ENCODE measurements around the gene SPIRE1.
A peak's percentile ranks its signal among the peaks of the same experiment; 100 is the strongest.

The SPIRE1 gene

DNA sequence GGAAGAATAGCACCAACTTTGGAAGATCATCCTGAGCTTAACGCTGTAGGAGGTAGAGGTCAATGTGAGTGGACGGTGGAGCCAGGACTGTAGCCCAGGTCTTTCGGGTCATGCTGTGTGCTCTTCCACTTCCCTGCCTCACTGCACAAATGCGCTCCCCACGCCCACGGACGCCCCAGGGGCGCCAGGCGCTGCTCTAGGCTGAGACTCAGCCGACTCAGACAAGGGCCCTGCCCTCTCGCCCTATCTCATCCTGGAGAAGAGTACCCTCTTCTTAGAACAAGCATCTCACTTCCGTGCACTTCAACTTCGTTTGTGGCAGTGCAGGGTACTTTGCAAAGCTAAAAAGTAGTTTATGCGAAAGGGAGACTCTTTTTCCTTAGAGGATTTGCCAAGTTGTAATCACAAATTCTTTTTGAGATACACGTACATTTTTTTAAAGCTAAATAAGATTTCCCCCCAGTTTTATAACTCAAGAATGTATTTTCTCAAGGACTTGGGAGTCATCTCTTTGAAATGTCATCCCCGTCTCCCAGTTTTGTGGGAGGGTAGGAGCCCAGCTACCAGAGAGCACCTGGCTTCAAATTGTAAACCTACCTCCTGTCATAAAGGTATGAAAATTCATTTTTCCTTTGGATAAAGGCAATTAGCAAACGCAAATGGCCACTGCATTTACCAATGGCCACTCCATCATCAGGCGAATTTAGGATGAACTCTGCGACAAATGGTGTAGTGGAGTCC is 251.4 kb downstream of the SPIRE1 start:
- H3K36me3 Mint-ChIP-seq, result no peaks in the 10 kb centered on the region
- peak overlapping the region; percentile 85 for H3K4me3 Mint-ChIP-seq
- no peaks in the 10 kb centered on the region for H3K9me3 Mint-ChIP-seq (ENCODE audit: low read depth)
- no peak overlapping the region for H3K27ac Mint-ChIP-seq
- H3K27me3 Mint-ChIP-seq, result peaks cover 20% of the 10 kb centered on the region
- H3K4me1 Mint-ChIP-seq (ENCODE audit: low read depth), result peaks cover 22% of the 10 kb centered on the region

DNA sequence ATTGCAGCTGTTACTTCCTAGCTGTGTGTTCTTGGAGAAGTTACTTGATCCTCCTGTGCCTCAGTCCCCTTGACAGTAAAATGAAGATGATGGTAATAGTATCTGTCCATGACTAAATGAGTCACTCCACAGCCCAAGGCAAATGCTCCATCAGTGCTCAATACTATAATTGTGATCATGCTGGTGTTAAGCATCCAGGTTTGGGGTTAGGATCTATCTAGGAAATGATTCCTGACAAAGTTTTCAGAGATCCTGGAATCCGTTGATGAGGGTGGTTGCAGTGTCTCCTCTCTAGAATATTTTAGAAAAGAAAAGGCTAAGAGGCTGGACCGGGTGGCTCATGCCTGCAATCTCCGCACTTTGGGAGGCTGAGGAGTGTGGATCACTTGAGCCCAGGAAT is 252.8 kb downstream of the SPIRE1 start:
- Mint-ChIP-seq H3K4me1 (ENCODE audit: low read depth) (peaks cover 22% of the 10 kb centered on the region), H3K36me3 (no peaks in the 10 kb centered on the region), H3K9me3 (ENCODE audit: low read depth) (no peaks in the 10 kb centered on the region), H3K27me3 (peaks cover 22% of the 10 kb centered on the region), H3K27ac (no peak overlapping the region), H3K4me3 (no peak overlapping the region)

GRCh38 chr18:12403601-12404506 is 254.1 kb downstream of the SPIRE1 start:
- H3K9me3 Mint-ChIP-seq (ENCODE audit: low read depth), result no peaks in the 10 kb centered on the region
- H3K4me3 Mint-ChIP-seq, result no peak overlapping the region
- H3K4me1 Mint-ChIP-seq (ENCODE audit: low read depth), result peaks cover 21% of the 10 kb centered on the region
- H3K36me3 Mint-ChIP-seq, result no peaks in the 10 kb centered on the region
- no peak overlapping the region for H3K27ac Mint-ChIP-seq
- peaks cover 25% of the 10 kb centered on the region for H3K27me3 Mint-ChIP-seq

DNA sequence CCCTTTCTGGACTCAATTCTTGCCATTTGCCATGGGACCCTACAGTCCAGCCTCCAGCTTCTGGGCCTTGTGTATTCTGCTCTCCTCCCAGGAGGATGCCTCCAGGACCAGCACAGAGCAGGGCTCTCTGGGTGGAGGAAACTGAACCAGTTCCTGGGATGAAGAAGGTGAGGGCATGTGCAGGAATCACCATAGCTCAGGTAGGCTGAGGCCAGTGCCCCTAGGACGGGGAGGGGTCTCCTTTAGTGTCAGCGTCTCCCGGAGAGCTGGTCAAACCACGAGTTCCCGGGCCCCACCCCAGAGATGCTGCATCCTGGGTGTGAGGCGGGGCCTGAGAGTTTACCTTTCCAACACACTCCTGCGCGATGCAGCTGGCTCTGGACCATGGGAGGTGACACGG is 256.0 kb downstream of the SPIRE1 start:
- H3K27ac Mint-ChIP-seq, result no peak overlapping the region
- no peaks in the 10 kb centered on the region for H3K36me3 Mint-ChIP-seq
- peaks cover 10% of the 10 kb centered on the region for H3K4me1 Mint-ChIP-seq (ENCODE audit: low read depth)
- no peak overlapping the region for H3K4me3 Mint-ChIP-seq
- H3K27me3 Mint-ChIP-seq, result peaks cover 32% of the 10 kb centered on the region
- H3K9me3 Mint-ChIP-seq (ENCODE audit: low read depth), result no peaks in the 10 kb centered on the region

DNA sequence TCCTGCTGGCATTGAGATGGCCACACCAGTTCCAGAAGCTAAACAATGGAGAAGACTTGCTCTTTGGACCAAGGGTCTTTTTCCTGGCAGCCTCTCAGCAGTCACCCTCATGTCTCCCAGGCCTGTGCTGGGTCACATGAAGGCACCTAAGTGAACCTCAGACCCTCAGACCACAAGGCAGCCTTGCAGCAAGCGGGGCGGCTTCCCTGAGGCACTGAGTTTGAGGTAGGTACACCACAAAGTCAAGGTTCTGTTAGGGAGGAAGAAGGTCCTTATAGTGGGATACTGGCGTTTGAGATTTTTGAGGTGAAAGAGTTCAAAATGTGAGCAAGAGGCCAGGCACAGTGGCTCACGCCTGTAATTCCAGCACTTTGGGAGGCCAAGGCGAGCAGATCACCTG is 258.7 kb downstream of the SPIRE1 start:
- Mint-ChIP-seq H3K4me1 (ENCODE audit: low read depth) (no peaks in the 10 kb centered on the region), H3K4me3 (no peak overlapping the region), H3K27me3 (peaks cover 30% of the 10 kb centered on the region), H3K36me3 (no peaks in the 10 kb centered on the region), H3K27ac (no peak overlapping the region), H3K9me3 (ENCODE audit: low read depth) (no peaks in the 10 kb centered on the region)

DNA sequence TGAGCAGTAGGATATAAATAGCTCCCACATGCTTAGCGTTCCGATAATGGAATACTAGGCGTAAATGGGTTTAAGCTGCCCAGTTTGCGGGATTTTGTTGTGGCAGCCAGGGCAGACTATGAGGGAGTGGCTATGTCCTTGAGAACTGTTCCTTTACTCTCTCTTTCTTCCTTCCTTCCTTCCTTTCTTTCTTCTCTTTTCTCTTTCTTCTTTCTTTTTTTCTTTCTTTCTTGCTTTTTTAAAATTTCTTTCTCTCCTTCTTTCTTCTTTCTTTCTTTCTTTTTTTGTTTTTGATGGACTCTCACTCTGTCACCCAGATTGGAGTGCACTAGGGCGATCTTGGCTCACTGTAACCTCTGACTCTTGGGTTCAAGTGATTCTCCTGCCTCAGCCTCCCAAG is 259.3 kb downstream of the SPIRE1 start:
- Mint-ChIP-seq H3K4me3 (no peak overlapping the region), H3K27ac (no peak overlapping the region), H3K9me3 (ENCODE audit: low read depth) (no peaks in the 10 kb centered on the region), H3K36me3 (no peaks in the 10 kb centered on the region), H3K4me1 (ENCODE audit: low read depth) (no peaks in the 10 kb centered on the region), H3K27me3 (peaks cover 26% of the 10 kb centered on the region)

GRCh38 chr18:12397793-12398192 is 260.1 kb downstream of the SPIRE1 start:
- Mint-ChIP-seq H3K36me3 (no peaks in the 10 kb centered on the region), H3K27ac (no peak overlapping the region), H3K9me3 (ENCODE audit: low read depth) (no peaks in the 10 kb centered on the region), H3K4me1 (ENCODE audit: low read depth) (no peaks in the 10 kb centered on the region), H3K27me3 (peaks cover 22% of the 10 kb centered on the region), H3K4me3 (no peak overlapping the region)

DNA sequence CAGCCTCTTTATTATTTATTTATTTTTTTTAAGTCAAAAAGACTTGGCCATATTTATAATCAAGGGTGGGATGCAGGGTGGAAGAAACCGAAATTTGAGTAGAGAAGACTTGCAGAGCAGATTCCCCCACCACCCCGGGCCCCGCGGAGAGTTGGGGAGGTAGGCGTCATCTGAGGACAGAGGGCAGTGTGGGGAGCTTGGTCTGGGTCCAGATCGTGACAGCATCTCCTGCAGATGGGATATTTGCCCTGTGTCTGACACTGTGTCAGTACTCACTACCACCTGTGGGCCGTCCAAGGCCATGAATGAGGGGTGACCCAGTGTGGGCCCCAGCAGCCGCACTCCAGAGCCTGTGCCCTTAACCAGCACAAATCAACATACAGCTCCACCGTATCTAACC is 260.7 kb downstream of the SPIRE1 start:
- Mint-ChIP-seq H3K27me3 (peaks cover 19% of the 10 kb centered on the region), H3K9me3 (ENCODE audit: low read depth) (no peaks in the 10 kb centered on the region), H3K27ac (no peak overlapping the region)

More for the DNA sequence above, 260.7 kb downstream of the SPIRE1 start:
- Mint-ChIP-seq H3K4me1 (ENCODE audit: low read depth) (no peaks in the 10 kb centered on the region), H3K36me3 (no peaks in the 10 kb centered on the region), H3K4me3 (no peak overlapping the region)

Data from activated naive CD8-positive, alpha-beta T cell (primary cell).